NCI-H526 treated with DMSO at 0.1 percent for 48 hours (cell line): ENCODE data around the gene CHRNA4.

Experiments
- DNase-seq: peaks from one replicate; lab custom pipeline; 2025; lab: John Stamatoyannopoulos, UW

CHRNA4 gene

DNA sequence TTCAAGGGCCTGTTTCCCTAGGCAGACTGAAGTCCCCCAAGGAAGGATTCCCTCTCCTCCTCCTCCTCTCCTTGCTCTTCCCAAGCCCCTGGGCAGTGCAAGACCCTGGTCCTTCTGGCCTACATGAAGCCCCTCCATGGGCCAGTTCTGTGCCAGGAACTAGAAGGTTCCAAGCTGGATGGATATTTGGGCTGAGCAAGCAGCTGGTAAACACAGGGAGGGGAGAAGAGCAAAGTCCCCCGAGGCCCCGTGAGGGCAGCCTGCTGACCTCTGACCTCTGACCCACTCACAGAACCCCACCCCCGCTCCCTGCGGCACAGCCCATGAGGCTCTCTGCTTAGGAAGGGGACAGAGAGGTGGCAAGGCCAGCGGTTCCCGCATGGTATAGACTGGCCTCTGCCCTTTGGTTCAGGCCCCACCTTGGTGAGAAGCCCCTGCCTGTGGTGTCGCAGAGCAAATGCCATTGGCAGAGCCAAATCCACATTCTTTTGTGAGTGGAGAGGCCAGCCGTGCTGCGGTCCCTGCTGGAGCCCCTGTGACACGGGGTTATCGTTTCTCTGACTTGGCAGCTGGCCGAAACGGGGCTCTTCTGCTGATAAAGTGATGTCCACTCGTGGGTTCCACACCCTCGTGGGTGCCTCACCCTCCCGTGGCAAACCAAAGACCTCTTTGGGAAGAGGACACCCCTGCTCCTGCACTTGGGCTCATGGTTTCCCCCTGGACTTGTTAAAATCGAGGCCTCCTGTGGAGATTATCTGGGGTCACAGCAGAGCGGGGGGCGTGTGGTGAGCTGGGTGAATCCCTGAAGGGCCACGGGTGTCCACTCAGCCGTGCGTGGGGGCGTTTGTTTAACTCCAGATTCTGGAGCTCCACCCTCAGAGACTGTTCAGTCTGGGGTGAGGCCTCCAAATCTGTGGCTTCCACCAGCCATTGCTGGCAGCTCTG, 2.1 kb upstream of the CHRNA4 start:
- DNase-seq: no peak

DNA sequence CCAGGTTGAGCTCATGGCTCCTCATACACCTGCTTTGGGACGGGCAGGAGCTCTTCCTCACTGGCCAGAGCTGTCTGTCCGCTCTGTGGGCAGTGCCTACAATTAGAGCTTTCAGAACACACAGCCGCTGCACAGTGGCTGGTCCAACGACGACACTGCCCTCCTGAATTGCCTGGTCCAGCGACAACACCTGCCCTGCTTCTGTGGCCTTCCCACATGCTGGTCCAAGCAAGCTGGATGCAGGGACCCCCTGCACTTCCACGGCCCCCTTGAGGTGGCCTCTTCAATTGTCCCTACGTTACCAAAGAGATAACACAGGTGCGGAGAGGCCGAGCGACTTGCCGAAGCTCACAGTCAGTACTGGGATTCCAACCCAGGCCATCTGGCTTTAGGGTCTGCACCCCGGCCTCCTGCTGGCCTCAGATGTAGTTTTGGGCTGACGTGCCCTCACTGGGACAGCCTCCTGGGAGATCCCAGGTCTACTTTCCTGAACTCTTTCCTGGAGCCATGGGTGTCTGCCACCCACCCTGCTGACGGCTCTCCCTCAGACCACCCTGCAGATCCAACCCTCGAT, 1.4 kb upstream of the CHRNA4 start:
- no peak for DNase-seq

DNA sequence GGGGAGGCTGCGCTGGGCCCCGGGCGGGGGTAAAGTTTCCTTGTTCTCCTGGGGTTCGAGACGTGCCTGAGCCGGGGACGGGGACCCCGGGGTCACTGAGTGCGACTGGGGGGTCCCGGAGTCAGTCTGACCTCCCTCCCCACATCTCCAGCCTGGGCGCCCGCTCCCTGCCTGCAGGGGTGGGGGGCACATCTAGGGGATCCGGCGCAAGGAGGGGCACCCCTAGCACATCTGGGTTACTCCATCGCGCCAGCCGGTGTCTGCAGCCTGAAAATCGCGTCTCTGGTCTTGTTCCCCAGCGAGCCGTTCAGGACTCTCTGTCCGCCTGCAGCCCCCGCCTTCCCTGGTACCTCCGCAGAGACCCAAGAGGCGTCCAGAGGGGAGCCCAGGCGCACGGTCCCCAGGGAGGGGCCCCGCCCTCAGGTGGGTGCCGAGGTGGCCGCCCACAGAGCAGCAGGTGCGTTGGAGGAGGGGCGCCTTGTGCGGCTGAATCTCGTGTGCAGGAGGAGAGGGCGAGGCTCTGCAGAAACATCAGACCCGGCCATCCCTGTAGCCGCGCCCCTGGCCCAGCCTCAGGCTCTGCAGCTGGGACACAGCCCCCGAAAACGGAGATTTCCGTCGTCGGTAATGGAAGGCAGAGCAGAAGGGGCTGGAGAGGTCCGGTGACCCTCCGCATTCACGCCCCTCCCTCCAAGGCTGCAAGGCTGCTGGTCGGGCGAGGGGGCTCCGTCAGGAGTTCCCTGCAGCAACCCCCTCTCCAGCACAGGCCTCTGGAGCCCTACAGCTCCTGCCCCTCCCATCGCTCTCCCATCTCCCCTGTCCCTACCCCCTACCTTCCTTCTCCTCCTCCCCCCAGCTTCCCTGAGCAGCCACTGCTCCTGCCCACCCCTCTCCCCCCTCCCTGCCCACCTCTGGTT, 628 bp upstream of the CHRNA4 start:
- DNase-seq: peak; percentile 91

DNA sequence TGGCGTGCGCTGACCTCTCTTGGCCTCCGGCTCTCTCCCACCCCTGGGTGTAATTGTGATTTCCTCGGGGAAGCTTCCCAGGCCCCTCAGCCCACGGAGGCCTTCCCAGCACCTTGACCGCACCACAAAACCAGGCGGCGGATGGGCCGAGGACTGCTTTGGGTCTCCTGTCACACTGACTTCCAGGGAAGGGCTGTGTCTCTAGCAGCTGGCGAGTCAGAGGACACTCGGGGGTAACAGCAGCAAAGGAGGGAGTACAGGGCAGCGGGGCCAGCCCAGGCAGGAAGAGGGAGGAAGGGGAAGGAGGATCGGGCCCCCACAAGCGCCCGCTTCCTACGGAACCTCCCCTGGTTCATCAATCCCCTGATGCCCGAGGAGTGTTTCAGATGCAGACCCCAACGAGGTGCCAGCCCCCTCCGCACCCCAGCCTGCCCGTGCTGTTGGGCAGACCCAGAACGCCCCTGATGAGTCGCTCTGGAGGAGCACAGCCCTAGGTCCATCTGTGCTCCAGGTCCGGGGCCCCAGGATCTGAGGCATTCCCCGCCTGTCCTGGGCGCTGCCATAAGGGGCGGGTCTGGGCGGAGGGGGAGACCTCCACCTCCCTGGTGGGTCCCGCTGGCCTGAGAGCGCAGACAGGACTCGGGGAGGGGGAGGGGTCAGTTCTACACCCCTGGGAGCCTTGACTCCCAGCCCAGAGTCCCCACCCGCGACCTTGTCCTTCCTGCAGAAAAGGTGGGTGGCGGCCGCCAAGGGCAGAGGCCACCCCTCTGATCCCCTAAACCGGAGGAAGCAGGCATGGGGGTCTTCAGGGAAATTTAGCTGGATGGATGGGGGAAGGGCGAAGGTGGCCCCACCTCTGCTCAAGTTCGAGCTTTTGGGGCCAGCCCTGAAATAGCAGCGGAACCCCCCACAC, 956 bp downstream of the CHRNA4 start:
- DNase-seq: no peak

DNA sequence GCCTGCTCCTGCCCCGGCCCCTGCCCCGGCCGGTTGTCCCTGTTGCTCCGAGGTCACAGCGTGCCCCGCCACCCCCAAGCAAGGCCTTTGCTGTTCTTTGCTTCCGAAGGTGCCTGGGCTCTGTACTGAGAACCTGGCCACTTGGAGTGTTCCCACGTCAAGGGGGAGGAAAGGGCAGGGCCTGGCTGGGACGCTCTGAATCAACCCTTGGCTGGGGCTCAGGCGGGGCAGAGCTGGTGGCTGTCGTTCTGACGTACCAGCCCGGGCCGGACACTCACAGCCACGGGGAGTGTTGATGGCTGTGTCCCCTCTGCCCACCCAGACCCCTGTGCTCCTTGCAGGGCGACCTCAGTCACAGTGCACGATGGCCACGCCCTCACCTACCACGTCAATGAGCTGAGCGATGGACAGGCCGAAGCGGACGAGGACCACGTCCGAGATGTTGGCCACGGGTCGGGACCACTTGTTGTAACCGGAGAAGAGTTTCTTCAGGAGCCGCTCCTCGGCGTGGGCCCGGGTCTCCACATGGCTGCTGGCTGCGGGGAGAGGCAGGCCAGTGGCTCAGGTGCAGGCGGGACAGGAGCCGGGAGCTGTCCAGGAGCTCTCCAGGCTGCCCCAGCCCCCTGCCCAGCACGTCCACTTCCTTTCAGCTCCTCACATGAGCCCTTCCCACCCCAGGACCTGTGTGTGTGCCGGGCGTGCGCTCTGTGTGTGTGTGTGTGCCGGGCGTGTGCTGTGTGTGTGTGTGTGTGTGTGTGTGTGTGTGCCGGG, 1.8 kb downstream of the CHRNA4 start:
- no peak for DNase-seq

DNA sequence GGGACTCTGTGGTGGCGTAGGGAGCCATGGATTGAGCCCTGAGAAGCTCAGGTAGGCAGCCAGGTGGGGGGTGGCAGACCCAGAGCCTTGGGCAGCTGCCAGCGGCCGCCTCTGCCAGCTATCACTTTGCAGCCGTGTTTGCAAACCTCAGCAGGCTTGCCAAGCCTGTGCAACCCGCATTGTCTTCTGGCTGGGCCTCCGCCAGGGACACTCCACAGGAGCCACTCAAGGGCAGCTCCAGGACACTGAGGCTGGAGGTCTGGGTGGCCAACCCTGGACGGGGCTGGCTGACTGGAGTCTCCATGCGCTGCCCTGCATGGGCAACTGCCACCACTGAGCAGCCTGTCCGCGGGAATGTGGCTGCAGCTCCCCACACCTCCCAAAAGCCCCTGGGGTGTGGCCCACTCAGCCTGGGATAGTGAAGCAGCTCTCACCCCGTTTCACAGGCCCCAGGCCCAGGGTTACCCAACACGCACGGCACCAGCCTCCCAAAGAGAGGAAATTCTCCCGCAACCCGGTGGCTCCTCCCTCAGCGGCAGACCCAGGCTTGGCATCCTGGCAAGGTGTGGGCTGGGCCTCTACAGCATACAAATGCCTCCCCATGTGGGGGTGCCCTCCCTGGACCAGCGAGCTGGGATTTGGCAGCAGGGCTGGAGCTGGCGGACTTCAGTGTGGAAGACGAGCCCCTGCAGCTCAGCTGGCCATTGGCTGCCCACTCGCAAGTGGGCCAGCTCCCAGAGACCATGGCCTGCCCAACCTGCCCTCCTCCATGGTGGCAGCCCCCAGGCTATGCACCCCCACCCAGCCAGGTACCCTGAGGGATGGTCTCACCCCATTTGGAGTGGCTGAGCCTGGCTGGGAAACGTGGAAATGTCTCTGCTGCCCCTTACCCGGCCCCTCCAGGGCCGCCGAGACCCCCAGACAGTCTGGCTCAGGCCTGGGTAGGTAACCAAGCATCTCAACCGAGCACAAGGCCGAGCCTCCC, 2.9 kb downstream of the CHRNA4 start:
- DNase-seq: no peak

DNA sequence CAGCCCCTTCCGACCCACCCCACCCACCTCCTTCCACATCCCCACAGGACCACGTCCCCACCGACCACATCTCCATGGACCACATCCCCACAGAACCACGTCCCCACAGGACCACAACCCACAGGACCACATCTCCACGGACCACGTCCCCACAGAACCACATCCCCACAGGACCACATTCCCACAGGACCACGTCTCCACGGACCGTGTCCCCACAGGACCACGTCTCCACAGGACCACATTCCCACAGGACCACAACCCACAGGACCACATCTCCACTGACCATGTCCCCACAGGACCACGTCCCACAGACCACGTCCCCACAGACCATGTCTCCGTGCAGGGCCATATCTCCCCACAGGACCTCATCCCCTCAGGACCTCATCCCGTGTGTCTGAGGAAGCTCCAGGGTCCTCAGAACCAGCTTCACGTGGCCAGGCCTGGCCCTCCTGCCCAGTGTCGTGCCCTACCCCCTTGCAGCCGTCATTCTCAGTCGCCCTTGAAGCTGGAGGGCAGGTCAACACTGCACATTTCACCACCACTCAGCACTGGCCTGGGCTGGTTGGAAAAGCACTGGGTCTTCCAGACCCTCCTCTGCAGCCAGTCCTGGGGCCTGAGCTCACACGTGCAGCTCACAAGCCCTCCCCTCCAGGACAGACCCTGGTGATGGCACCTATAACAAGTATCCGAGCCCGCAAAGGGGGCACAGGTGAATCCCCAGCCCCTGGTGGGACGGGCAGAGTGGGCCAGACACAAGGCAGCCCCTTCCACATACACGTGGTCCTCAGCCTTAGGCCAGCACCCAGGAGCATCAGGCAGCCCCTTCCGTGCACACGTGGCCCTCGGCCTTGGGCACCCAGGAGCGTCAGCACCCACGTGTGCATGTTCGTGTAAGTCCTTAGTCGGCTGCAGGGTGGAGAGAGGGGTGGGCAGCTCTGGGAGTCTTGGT, 3.9 kb downstream of the CHRNA4 start:
- DNase-seq: no peak

DNA sequence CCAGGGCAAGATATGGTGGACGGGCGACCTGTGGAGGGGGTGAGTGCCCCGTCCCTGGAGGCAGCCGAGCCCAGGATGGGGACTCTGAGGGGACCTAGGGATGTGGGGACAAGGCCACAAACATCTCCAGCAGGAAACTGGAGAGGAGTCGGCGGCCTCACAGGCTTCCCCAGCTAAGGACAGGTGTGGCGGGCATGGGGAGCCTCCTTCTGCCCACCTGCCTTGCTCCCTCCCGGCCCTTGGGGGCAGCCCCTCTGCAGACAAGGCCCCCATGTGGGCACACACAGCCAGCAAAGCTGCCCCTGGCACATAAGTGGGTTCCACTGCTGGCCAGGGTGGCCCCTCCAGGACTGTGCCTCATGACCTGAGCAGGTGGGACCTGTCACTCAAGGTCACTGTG, 4.6 kb downstream of the CHRNA4 start:
- no peak for DNase-seq

DNA sequence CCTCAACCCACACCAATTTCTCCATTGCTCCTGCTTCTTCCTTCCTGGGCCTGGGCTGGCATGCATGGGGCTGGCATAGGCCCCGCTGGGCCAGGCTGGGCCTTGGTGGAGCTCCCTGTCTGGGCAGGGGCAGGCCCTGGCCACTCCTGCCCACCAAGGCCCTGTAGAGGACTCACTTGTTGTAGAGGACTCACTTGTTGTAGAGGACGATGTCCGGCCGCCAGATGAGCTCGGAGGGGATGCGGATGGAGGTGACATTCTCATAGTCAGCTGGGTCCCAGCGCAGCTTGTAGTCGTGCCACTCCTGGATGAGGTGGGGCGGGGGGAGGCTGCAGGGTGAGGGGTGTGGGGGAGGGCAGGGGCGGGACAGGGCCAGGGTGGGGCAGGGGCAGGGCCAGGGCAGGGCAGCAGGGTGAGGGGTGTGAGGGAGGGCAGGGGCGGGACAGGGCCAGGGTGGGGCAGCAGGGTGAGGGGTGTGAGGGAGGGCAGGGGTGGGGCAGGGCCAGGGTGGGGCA, 5.3 kb downstream of the CHRNA4 start:
- no peak for DNase-seq

DNA sequence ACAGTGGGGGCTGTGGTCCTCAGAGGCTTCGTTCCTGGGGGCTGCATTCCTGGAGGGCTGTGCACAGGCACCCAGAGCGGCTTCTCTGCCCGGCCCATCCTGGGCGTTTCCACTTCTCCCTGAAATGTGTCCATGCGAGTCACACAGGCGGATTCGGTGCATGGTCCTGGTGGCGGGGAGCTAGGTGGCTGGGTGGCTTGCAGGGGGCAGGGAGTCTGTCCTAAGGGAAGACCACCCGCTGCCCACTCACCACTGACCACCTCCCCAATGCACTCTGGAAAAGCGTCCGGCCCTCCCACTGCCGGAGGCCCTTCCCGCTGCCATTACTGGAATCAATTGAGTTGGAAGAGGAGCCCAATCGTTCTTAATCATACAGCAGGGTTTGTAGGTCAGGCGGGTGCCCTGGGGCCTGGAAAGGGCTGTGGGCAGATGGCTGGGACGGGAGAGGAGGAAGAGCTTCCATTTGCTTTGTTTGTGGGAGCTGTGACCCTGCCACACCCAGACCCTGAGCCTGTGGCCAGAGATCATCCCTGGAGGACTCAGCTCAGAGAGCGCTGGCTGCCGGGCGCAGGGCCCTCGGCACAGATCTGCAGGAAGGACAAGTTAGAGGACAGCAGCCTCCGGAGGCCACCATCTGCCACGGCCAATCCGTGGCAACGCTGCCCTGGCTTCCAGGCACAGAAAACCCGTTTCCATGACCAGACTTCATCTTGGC, 6.4 kb downstream of the CHRNA4 start:
- DNase-seq: no peak

DNA sequence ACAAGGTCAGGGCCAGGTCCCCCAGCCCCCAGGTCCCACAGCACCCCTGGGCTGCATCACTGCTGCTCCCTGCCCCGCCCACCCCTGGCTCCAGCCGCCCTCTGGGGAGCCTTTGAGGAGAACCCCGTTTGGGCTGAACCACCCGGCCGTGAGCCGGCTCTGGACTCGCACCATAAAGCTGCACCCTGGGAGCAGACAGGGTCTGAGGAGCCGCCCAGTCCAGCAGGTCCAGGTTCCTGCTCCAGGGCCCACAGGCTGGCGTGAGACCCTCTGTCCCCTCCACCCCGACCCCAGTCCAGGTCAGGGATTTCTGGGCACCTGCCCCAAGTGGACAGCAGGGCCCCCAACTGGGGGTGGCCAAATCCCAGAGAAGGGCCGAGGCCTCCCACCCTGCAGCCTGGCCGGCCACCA, 8.3 kb downstream of the CHRNA4 start:
- DNase-seq: no peak

DNA sequence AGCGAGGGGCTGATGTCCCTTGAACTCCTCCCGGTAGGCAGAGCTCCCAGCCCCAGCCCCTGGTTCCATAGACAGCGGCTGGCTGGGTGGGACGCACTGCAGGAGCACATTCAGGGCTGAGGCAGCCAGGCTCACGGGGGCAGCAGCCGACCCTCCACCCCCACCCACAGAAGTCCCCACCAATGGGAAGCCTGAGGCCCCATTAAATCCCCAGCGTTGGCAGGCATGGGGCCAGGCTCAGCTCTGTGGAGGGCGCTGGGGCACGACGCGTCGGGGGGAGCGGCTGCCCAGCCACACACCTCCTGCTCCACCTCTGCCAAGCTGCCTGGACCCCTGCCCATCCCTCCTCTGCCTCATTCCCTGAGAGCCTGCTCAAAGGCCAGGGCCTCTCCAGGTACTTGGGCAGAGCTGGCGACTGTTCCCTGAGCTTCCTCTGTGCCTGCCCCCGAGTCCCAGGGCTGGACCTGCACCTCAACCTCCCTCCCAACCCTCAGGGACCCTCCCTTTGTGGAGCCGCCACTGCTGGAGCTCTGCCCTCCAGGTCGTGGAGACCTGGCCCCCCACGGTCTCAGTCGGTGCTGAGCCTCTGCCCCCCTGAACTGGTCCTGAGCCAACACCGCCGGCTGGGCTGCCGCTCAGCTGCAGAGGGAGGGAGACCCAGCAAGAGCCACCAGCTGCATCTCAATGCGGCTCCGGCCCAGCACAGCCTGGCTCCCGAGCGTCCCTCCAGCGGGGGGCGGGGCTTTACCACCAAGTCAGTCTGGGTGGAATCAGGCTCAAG, 9.1 kb downstream of the CHRNA4 start:
- peak; percentile 33 for DNase-seq

DNA sequence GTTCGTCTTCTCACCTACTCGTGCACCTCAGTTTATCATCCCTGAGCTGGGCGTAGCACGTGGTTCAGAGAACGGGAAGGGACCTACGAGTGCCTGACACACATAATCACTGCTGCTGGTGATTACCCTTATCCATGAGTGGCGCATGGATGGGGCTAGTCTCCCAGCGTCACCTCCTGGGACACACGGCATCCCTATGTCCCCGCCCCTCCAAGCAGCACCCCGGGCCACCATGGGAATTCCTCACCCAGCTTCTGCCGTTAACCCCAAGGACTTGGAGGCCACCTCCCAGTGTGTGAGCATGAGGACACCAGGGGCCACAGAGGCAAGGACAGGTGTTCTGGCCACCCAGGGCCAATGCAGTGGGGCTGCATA, 9.8 kb downstream of the CHRNA4 start:
- no peak for DNase-seq

DNA sequence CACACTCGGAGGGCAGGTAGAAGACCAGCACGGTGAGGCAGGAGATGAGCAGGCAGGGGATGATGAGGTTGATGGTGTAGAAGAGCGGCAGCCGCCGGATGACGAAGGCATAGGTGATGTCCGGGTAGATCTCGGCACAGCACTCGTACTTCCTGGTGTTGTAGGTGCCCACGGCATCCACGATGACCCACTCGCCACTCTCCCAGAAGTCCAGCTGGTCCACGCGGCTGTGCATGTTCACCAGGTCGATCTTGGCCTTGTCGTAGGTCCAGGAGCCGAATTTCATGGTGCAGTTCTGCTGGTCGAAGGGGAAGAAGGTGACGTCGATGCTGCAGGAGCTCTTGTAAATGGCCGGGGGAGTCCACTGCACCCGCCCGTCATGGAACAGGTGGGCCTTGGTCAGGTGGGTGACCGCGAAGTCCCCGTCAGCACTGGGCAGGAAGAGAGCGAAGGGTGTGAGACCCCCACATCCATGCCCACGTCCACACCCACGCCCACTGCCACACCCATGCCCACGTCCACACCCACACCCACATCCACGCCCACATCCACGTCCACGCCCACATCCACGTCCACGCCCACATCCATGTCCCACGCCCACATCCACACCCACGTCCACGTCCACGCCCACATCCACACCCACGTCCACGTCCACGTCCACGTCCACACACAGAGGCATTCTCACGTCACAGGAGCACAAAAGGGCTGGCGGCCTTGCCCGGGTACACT, 10.4 kb downstream of the CHRNA4 start:
- DNase-seq: no peak

DNA sequence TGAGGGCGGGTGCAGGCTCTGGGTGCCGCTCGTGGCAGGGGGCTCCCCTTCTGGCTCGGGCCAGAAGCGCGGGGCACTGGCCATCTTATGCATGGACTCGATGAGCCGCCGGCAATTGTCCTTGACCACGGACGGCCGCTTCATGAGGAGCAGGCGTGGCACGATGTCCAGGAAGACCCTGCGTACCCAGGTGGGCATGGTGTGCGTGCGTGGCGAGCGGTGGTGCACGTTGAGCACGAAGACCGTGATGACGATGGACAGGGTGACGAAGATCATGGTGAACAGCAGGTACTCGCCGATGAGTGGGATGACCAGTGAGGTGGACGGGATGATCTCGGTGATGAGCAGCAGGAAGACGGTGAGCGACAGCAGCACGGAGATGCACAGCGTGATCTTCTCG, 11.0 kb downstream of the CHRNA4 start:
- no peak for DNase-seq

DNA sequence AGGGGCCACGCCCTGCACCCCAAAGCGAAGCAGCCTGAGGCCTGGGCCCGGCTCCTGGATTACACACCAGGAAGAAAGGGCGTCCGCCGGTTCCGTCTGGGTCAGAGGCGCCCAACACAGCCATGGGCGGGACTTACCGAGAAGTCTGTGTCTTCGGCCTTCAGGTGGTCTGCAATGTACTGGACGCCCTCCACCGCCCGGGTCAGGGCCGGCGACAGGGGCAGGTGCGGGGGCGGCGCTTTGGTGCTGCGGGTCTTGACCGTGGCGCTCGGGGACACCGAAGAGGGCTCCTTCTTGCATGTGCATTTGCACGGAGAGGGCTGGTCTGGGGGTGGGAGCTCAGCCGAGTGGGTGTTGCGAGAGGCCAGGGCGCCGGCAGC, 11.6 kb downstream of the CHRNA4 start:
- DNase-seq: no peak
